Measurements from ENCODE around the gene PKNOX2.

PKNOX2 gene

DNA sequence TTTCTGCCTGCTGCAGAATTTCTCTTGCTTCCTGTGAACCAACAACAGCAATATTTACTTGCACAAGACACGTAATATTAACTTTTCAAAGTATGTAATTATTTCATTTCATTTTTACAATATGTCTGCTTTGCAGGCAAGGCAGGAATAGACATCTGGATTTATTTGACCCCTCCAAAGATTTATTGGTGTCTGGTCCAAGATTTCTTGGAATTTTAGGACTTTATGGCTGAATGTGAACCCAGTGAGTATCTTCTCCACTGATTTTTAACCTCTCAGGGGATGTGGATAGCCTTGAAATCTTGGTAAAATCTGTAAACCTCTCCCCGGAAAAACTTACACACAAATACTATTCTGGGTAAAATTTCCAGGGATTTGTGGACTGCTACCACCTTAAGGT is 61.5 kb downstream of the PKNOX2 start:
- no peak for ATAC-seq
- Mint-ChIP-seq H3K9me3 (no peaks in the 10 kb centered on the region), H3K4me1 (no peaks in the 10 kb centered on the region), H3K27me3 (peaks cover 14% of the 10 kb centered on the region), H3K27ac (no peak overlapping the region), H3K4me3 (no peak overlapping the region)
- no peak for DNase-seq

DNA sequence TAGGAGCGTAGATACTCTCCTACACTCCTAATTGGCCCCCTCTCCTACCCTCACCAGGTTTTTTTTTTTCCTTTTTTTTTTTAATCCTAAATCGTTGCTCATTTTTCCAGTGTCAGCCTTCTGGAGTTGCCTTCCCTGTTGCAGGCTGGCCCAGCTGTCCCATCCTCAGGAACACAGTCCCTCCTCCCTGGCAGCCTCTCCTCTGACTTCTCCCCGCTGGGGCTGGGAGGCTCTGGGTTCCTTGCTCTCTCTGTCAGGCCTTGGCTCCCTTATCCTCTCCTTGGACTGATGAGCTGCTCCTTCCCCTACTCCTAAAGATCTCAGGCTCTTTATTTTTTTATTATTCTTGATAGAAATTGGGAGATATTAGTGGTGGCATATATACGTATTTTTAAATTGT is 62.2 kb downstream of the PKNOX2 start:
- no peak for DNase-seq
- no peak for ATAC-seq
- Mint-ChIP-seq H3K27me3 (peaks cover 20% of the 10 kb centered on the region), H3K4me1 (no peaks in the 10 kb centered on the region), H3K4me3 (no peak overlapping the region), H3K27ac (peak overlapping the region in 1 of 2 donors; percentile 73), H3K9me3 (no peaks in the 10 kb centered on the region)

- H3K9me3 Mint-ChIP-seq = no peaks in the 10 kb centered on the region
- no peaks in the 10 kb centered on the region for H3K4me1 Mint-ChIP-seq
- peaks cover 25% of the 10 kb centered on the region for H3K27me3 Mint-ChIP-seq
- no peak overlapping the region for H3K27ac Mint-ChIP-seq
- DNase-seq (no peak), ATAC-seq (no peak)
- H3K4me3 Mint-ChIP-seq = no peak overlapping the region
Observed at GRCh38 chr11:125227151-125227550, 62.6 kb downstream of the PKNOX2 start.

DNA sequence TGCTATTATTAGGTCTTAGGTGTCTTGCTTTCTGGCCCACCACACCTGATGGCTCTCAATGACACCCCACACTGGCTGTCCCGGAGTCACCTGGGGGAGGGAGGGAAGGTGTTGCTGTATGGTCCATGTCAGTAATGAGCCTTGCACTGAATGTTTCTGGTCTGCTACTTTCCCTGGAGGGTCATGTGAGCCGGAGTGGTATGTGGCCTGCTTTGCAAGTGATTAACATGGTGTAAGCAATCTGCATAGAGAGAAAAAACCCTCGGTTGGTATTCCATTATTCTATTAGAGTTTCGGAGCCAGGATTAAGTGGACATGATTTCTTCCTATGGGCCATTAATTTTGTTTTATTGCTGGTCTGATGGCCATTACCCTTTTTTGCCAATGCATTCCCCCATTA is 63.9 kb downstream of the PKNOX2 start:
- H3K9me3 Mint-ChIP-seq = no peaks in the 10 kb centered on the region
- DNase-seq (no peak), ATAC-seq (no peak)
- H3K4me1 Mint-ChIP-seq = no peaks in the 10 kb centered on the region
- H3K27me3 Mint-ChIP-seq = peaks cover 26% of the 10 kb centered on the region
- no peak overlapping the region for H3K4me3 Mint-ChIP-seq
- H3K27ac Mint-ChIP-seq = no peak overlapping the region

DNA sequence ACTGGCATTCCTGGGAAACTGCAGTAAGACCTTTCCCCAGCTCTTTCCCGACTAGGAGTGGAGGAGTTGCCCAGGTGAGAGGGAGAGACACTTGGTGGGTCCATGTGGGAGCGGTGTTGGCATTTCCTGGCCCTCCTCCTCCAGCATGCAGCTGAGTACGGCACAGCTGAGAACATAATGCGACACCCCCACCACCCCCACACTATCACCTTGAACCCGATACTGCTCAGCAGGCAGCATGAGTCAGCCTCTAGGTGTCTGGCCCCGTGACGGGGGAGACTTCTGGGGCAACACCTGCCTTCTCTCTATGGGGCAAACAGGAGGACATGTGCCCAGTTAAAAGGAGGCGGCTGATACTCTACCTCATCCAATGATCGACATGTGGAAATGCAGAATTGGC is 64.4 kb downstream of the PKNOX2 start:
- no peaks in the 10 kb centered on the region for H3K4me1 Mint-ChIP-seq
- H3K27ac Mint-ChIP-seq = peak overlapping the region in 1 of 2 donors; percentile 60
- H3K27me3 Mint-ChIP-seq = peaks cover 32% of the 10 kb centered on the region
- H3K9me3 Mint-ChIP-seq = no peaks in the 10 kb centered on the region
- DNase-seq (no peak), ATAC-seq (no peak)
- H3K4me3 Mint-ChIP-seq = no peak overlapping the region

DNA sequence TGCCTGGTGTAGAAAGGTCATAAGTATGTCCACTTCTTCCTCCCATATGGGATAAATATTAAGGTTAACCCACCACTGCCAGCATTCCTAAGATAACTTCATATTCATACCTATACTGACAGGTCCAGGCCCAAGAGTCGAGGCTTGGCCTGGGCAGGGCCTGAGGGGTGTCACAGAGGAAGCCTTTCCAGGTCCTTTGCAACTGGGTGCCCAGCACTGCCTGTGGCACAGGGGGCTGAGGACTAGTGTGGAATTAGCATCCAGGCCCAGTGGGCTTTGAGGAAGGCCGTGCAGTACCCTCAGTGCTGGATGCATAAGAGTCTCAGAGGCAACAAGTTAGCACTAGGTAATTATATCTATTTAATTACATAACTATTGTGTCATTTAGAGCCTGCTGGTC is 65.4 kb downstream of the PKNOX2 start:
- Mint-ChIP-seq H3K27me3 (peaks cover 40% of the 10 kb centered on the region), H3K27ac (no peak overlapping the region), H3K4me3 (no peak overlapping the region), H3K9me3 (no peaks in the 10 kb centered on the region), H3K4me1 (no peaks in the 10 kb centered on the region)
- DNase-seq = no peak
- no peak for ATAC-seq

GRCh38 chr11:125233116-125233515 is 68.6 kb downstream of the PKNOX2 start:
- Mint-ChIP-seq H3K27me3 (peaks cover 64% of the 10 kb centered on the region), H3K9me3 (peaks cover 5 to 7% of the 10 kb centered on the region in 2 donors), H3K4me3 (no peak overlapping the region), H3K4me1 (no peaks in the 10 kb centered on the region), H3K27ac (no peak overlapping the region)
- DNase-seq (no peak), ATAC-seq (no peak)

GRCh38 chr11:125233736-125234275 is 69.3 kb downstream of the PKNOX2 start:
- peaks cover 61% of the 10 kb centered on the region for H3K27me3 Mint-ChIP-seq
- H3K4me3 Mint-ChIP-seq = no peak overlapping the region
- DNase-seq = no peak
- no peak overlapping the region for H3K27ac Mint-ChIP-seq
- H3K9me3 Mint-ChIP-seq = peaks cover 5 to 7% of the 10 kb centered on the region in 2 donors
- ATAC-seq = no peak
- H3K4me1 Mint-ChIP-seq = no peaks in the 10 kb centered on the region

- Mint-ChIP-seq H3K9me3 (peaks cover 5 to 7% of the 10 kb centered on the region in 2 donors), H3K27ac (no peak overlapping the region), H3K27me3 (peaks cover 67% of the 10 kb centered on the region), H3K4me3 (no peak overlapping the region), H3K4me1 (no peaks in the 10 kb centered on the region)
- no peak for DNase-seq
- no peak for ATAC-seq
Observed at GRCh38 chr11:125235071-125235471, 70.5 kb downstream of the PKNOX2 start.

GRCh38 chr11:125236072-125236825 is 71.7 kb downstream of the PKNOX2 start:
- Mint-ChIP-seq H3K4me1 (no peaks in the 10 kb centered on the region), H3K4me3 (no peak overlapping the region), H3K27ac (no peak overlapping the region), H3K9me3 (peaks cover 5 to 7% of the 10 kb centered on the region in 2 donors), H3K27me3 (peaks cover 68% of the 10 kb centered on the region)
- DNase-seq (no peak), ATAC-seq (no peak)

- Mint-ChIP-seq H3K27ac (no peak overlapping the region), H3K4me3 (no peak overlapping the region), H3K4me1 (no peaks in the 10 kb centered on the region), H3K27me3 (peaks cover 38% of the 10 kb centered on the region), H3K9me3 (peaks cover 5 to 7% of the 10 kb centered on the region in 2 donors)
- DNase-seq = no peak
- no peak for ATAC-seq
Observed at GRCh38 chr11:125239585-125240560, 75.3 kb downstream of the PKNOX2 start.

DNA sequence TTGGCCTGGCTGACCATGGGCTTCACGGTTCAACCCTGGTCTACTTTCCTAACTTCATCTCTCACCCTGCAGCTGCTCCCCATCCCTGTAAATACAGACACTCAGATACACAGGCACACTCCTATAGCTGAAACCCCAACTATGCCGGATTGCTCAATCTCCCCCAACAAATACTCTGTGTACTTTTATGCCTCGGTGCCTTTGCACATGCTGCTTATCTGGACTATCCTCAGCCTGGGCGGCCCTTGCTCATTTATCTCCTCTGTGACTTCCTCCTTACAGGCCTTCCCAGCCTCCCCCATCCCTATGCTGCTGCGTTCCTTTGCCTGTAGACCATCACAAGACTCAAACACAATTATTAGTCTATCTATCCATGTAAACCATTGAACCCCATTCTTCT is 76.6 kb downstream of the PKNOX2 start:
- H3K27ac Mint-ChIP-seq = no peak overlapping the region
- peaks cover 5 to 7% of the 10 kb centered on the region in 2 donors for H3K9me3 Mint-ChIP-seq
- no peak overlapping the region for H3K4me3 Mint-ChIP-seq
- no peaks in the 10 kb centered on the region for H3K4me1 Mint-ChIP-seq
- DNase-seq (no peak), ATAC-seq (no peak)
- peaks cover 29% of the 10 kb centered on the region for H3K27me3 Mint-ChIP-seq

DNA sequence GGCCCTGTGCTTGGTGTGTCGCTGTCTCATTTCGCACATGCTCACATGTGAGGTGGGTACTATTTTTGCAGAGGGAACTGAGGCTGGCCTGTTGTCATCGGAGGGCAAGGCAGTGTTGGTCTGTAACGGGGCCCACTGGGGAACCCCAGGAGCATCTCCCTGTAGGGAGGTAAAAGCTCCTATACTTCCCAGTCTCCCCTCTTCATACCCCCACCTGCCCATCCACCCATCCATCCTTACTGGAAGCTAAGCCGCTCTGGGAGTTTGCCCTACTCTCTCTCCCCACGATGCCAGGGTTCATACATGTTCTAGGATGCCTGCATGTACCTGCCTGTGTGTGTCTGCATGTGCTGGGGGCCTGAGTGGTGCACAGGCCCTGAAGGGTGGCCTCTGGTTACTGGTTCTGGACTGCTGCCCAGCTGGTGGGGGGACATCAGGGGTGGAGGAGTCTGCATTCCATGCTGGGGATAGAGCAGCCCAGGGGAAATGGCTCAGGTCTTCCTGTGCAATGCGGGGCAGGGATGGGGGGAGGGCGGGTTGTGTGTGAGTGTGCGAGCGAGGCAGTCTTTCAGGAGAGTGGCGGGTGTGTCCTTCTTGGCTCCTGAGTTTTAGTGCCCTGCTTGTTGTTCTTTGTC is 77.7 kb downstream of the PKNOX2 start:
- ATAC-seq = no peak
- Mint-ChIP-seq H3K4me3 (no peak overlapping the region), H3K9me3 (no peaks in the 10 kb centered on the region), H3K27me3 (peaks cover 27% of the 10 kb centered on the region), H3K27ac (no peak overlapping the region), H3K4me1 (no peaks in the 10 kb centered on the region)
- no peak for DNase-seq

DNA sequence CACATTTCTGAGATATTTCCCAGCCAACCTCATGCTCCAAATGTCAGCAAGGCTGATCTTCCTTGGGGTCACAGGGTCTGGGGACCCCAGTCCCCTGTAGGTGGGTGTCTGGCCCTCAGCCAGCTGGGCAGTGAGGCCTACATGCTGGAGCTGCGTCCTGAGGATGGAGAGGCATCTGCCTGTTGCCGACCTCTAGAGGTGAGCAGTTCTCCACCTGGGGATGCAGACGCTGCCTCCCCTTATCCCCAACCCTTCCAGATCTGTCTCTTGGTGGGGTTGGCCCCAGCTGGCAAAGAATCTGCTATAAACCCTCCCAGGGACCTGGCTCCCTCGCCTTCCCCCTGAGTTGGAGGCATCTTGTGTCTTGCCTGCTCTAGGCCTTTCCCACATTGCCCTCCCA is 79.6 kb downstream of the PKNOX2 start:
- peaks cover 24% of the 10 kb centered on the region for H3K27me3 Mint-ChIP-seq
- H3K4me1 Mint-ChIP-seq = no peaks in the 10 kb centered on the region
- H3K27ac Mint-ChIP-seq = no peak overlapping the region
- DNase-seq (no peak), ATAC-seq (no peak)
- no peaks in the 10 kb centered on the region for H3K9me3 Mint-ChIP-seq
- H3K4me3 Mint-ChIP-seq = no peak overlapping the region

DNA sequence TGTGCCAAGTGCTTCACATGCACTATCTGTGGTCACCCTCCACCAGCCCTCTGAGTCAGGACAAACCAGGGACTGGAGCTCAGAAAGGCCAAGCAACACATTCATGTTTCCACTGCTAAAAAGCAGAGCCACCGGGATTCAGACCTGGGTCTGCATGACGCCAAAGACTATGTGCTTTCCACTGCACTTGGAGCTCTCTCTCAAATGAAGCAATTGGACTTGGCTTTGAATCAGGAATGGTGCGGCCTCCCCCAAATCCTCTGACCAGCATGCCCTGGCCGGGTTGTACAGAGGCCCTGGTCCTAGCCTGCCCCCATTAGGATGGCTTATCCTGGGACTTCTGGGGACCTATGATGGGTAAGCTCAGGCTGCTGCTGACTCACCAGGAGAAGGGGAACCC is 80.7 kb downstream of the PKNOX2 start:
- no peak for DNase-seq
- Mint-ChIP-seq H3K9me3 (no peaks in the 10 kb centered on the region), H3K27me3 (peaks cover 13% of the 10 kb centered on the region), H3K27ac (no peak overlapping the region), H3K4me3 (no peak overlapping the region), H3K4me1 (no peaks in the 10 kb centered on the region)
- ATAC-seq = no peak
